T-helper 2 cell treated with Interferon-gamma antibody and Interleukin-4, amounts not matched to agents 100 ng/mL and 5 ng/mL, for 36 hours (primary cell): ENCODE measurements around the gene DENND5B. TPM values are rescaled to one million over a fixed set of nuclear protein-coding genes. Genes with fewer than 3 reads are reported as not detected.

Source experiments
- intact Hi-C: fragments of 100-400 bp; cut with micrococcal nuclease; formaldehyde crosslinking; loops from one replicate; pipeline ENCODE4 v1.15.1; 2023
- total RNA-seq: library from RNA; stranded (reverse); gene quantifications from 2 replicates; pipeline ENCODE4 v1.2.3, GENCODE V29; 2022

The DENND5B gene
- total RNA-seq, 1 donor from 2014 or later = 0.55 TPM

GRCh38 chr12:31471823-31472222, 119.1 kb downstream of the DENND5B start:
- intact Hi-C loops = no loop called here

GRCh38 chr12:31471051-31471450, 119.9 kb downstream of the DENND5B start:
- intact Hi-C loops = no loop called here

- intact Hi-C loops = no loop called here
Measured at GRCh38 chr12:31470459-31470858, 120.5 kb downstream of the DENND5B start.

- intact Hi-C loops = no loop called here
Measured at GRCh38 chr12:31466768-31467167, 124.2 kb downstream of the DENND5B start.

- intact Hi-C loops = no loop called here
Measured at GRCh38 chr12:31465002-31465401, 125.9 kb downstream of the DENND5B start.

GRCh38 chr12:31460024-31460423, 130.9 kb downstream of the DENND5B start:
- intact Hi-C loops = no loop called here

- intact Hi-C loops = no loop called here
Measured at GRCh38 chr12:31456562-31456961, 134.4 kb downstream of the DENND5B start.

GRCh38 chr12:31444736-31445135, 146.2 kb downstream of the DENND5B start:
- intact Hi-C loops = no loop called here

GRCh38 chr12:31440586-31440985, 150.3 kb downstream of the DENND5B start:
- intact Hi-C loops = no loop called here

- intact Hi-C loops = no loop called here
Measured at GRCh38 chr12:31440134-31440533, 150.8 kb downstream of the DENND5B start.

GRCh38 chr12:31431721-31432240, 159.2 kb downstream of the DENND5B start:
- intact Hi-C loops = no loop called here

GRCh38 chr12:31423405-31423804, 167.5 kb downstream of the DENND5B start:
- intact Hi-C loops = no loop called here

GRCh38 chr12:31412292-31412801, 178.6 kb downstream of the DENND5B start:
- intact Hi-C loops = no loop called here

- intact Hi-C loops = no loop called here
Measured at GRCh38 chr12:31408763-31409162, 182.2 kb downstream of the DENND5B start.

GRCh38 chr12:31407562-31407961, 183.4 kb downstream of the DENND5B start:
- intact Hi-C loops = no loop called here

GRCh38 chr12:31406345-31406744, 184.6 kb downstream of the DENND5B start:
- intact Hi-C loops = no loop called here

- intact Hi-C loops = no loop called here
Measured at GRCh38 chr12:31405021-31405420, 185.9 kb downstream of the DENND5B start.

- intact Hi-C loops = loop anchor here (1.0 kb wide), 1 partner anchor 233 kb away; no protein-coding TSS in a partner anchor
Measured at GRCh38 chr12:31403099-31403607, 187.8 kb downstream of the DENND5B start.

GRCh38 chr12:31393004-31393550, 197.9 kb downstream of the DENND5B start:
- intact Hi-C loops = no loop called here

- intact Hi-C loops = no loop called here
Measured at GRCh38 chr12:31390991-31391390, 199.9 kb downstream of the DENND5B start.

GRCh38 chr12:31388713-31389112, 202.2 kb downstream of the DENND5B start:
- intact Hi-C loops = no loop called here

- intact Hi-C loops = no loop called here
Measured at GRCh38 chr12:31387466-31387865, 203.5 kb downstream of the DENND5B start.

GRCh38 chr12:31387011-31387410, 203.9 kb downstream of the DENND5B start:
- intact Hi-C loops = no loop called here
